HL-60/S4 treated with retinoic acid at 250 ng/mL for 4 days and 3 days (cell line): ENCODE measurements around the gene GDF9.
"Not testable (repeated sequence)": the region's sequence is repeated elsewhere in the genome, so short reads cannot be mapped to it uniquely, and the experiment has no call there.

ENCODE experiments used
- in situ Hi-C: fragments of 300-500 bp; cut with MboI; formaldehyde crosslinking; loops from 2 replicates; pipeline ENCODE4 v1.7.0; 2022; ENCODE audit warnings: low sequenced_read_pairs

The GDF9 gene

GRCh38 chr5:132873119-132873929 is 7.1 kb upstream of the GDF9 start, which contains the start of gene LEAP2:
Gene LEAP2, plus strand, starts transcription at chr5:132873668. Its CDS starts 27 bp downstream, at chr5:132873695.
- in situ Hi-C loops = no loop called here

GRCh38 chr5:132872788-132873118 is 6.5 kb upstream of the GDF9 start:
- in situ Hi-C loops = no loop called here

GRCh38 chr5:132871459-132872284 is 5.4 kb upstream of the GDF9 start:
- in situ Hi-C loops = no loop called here

- in situ Hi-C loops = no loop called here
Measured at GRCh38 chr5:132870801-132871200, 4.5 kb upstream of the GDF9 start.

GRCh38 chr5:132868754-132869153 is 2.5 kb upstream of the GDF9 start:
- in situ Hi-C loops = no loop called here

GRCh38 chr5:132867046-132867451 is 780 bp upstream of the GDF9 start:
- in situ Hi-C loops = no loop called here

GRCh38 chr5:132865668-132866341 is 464 bp downstream of the GDF9 start:
- in situ Hi-C loops = no loop called here

- in situ Hi-C loops = no loop called here
Measured at GRCh38 chr5:132860742-132861141, 5.5 kb downstream of the GDF9 start.

- in situ Hi-C loops = no loop called here
Measured at GRCh38 chr5:132859889-132860437, 6.3 kb downstream of the GDF9 start.

- in situ Hi-C loops = no loop called here
Measured at GRCh38 chr5:132856011-132856410, 10.3 kb downstream of the GDF9 start.

- in situ Hi-C loops = not testable (repeated sequence)
Measured at GRCh38 chr5:132854992-132855391, 11.3 kb downstream of the GDF9 start.

- in situ Hi-C loops = no loop called here
Measured at GRCh38 chr5:132854301-132854700, 12.0 kb downstream of the GDF9 start.

GRCh38 chr5:132853790-132854189 is 12.5 kb downstream of the GDF9 start:
- in situ Hi-C loops = no loop called here

GRCh38 chr5:132853323-132853722 is 12.9 kb downstream of the GDF9 start:
- in situ Hi-C loops = no loop called here

- in situ Hi-C loops = no loop called here
Measured at GRCh38 chr5:132850066-132850465, 16.2 kb downstream of the GDF9 start.

- in situ Hi-C loops = loop anchor here (25.0 kb wide), 1 partner anchor 462 kb away; no protein-coding TSS in a partner anchor
Measured at GRCh38 chr5:132849347-132849746, 16.9 kb downstream of the GDF9 start.

GRCh38 chr5:132848270-132848669 is 18.0 kb downstream of the GDF9 start:
- in situ Hi-C loops = loop anchor here (25.0 kb wide), 1 partner anchor 461 kb away; no protein-coding TSS in a partner anchor

- in situ Hi-C loops = loop anchor here (25.0 kb wide), 1 partner anchor 454 kb away; no protein-coding TSS in a partner anchor
Measured at GRCh38 chr5:132841305-132841704, 25.0 kb downstream of the GDF9 start.

- in situ Hi-C loops = loop anchor here (25.0 kb wide), 1 partner anchor 454 kb away; no protein-coding TSS in a partner anchor
Measured at GRCh38 chr5:132840896-132841295, 25.4 kb downstream of the GDF9 start.

GRCh38 chr5:132840313-132840712 is 26.0 kb downstream of the GDF9 start:
- in situ Hi-C loops = loop anchor here (25.0 kb wide), 1 partner anchor 453 kb away; no protein-coding TSS in a partner anchor
